ENCODE results near the gene ADAMTS14. TPM values are rescaled to one million over a fixed set of nuclear protein-coding genes. Genes with fewer than 3 reads are reported as not detected.

ADAMTS14 gene
- total RNA-seq, 1 donor from 2014 or later, result 29.8 TPM

DNA sequence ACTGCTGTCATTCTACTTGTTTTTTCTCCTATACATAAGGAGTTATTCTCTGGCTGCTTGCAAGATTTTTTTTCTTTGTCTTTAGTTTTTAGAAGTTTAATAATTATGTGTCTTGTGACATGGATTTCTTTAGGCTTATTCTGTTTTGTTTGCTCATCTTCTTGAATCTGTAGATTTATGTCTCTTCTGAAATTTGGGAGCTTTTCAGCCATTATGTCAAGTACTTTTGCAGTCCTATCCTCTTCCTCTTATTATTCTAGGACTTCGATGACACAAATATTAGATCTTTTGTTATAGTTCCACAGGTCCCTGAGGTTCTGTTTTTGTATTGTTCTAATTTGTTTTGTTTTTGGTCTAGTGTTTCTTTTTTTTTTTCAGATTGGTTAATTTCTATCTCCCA is 129.5 kb downstream of the ADAMTS14 start:
- H3K27me3 Mint-ChIP-seq (ENCODE audit: unreplicated experiment), result no peaks in the 10 kb centered on the region
- DNase-seq, result no peak
- peaks cover 6% of the 10 kb centered on the region for H3K36me3 Mint-ChIP-seq (ENCODE audit: unreplicated experiment)
- no peaks in the 10 kb centered on the region for H3K9me3 Mint-ChIP-seq (ENCODE audit: unreplicated experiment)
- H3K27ac Mint-ChIP-seq (ENCODE audit: unreplicated experiment), result no peak overlapping the region
- H3K4me1 Mint-ChIP-seq (ENCODE audit: low read depth, unreplicated experiment), result no peaks in the 10 kb centered on the region
- H3K4me3 Mint-ChIP-seq (ENCODE audit: unreplicated experiment), result no peak overlapping the region
- no peak for TF ChIP-seq CTCF (IDR thresholded peaks at IDR 0.05; ENCODE audit: partially characterized antibody, unreplicated experiment)

- H3K4me1 Mint-ChIP-seq (ENCODE audit: low read depth, unreplicated experiment), result no peaks in the 10 kb centered on the region
- DNase-seq, result no peak
- H3K27ac Mint-ChIP-seq (ENCODE audit: unreplicated experiment), result no peak overlapping the region
- no peak for TF ChIP-seq CTCF (IDR thresholded peaks at IDR 0.05; ENCODE audit: partially characterized antibody, unreplicated experiment)
- H3K9me3 Mint-ChIP-seq (ENCODE audit: unreplicated experiment), result no peaks in the 10 kb centered on the region
- no peak overlapping the region for H3K4me3 Mint-ChIP-seq (ENCODE audit: unreplicated experiment)
- no peaks in the 10 kb centered on the region for H3K36me3 Mint-ChIP-seq (ENCODE audit: unreplicated experiment)
- no peaks in the 10 kb centered on the region for H3K27me3 Mint-ChIP-seq (ENCODE audit: unreplicated experiment)
Observed at GRCh38 chr10:70803775-70804420, 131.6 kb downstream of the ADAMTS14 start.

- DNase-seq, result no peak
- H3K36me3 Mint-ChIP-seq (ENCODE audit: unreplicated experiment), result no peaks in the 10 kb centered on the region
- H3K27me3 Mint-ChIP-seq (ENCODE audit: unreplicated experiment), result no peaks in the 10 kb centered on the region
- H3K4me1 Mint-ChIP-seq (ENCODE audit: low read depth, unreplicated experiment), result no peaks in the 10 kb centered on the region
- TF ChIP-seq CTCF (IDR thresholded peaks at IDR 0.05; ENCODE audit: partially characterized antibody, unreplicated experiment), result no peak
- H3K4me3 Mint-ChIP-seq (ENCODE audit: unreplicated experiment), result no peak overlapping the region
- H3K27ac Mint-ChIP-seq (ENCODE audit: unreplicated experiment), result no peak overlapping the region
- H3K9me3 Mint-ChIP-seq (ENCODE audit: unreplicated experiment), result no peaks in the 10 kb centered on the region
Observed at GRCh38 chr10:70804421-70804808, 132.1 kb downstream of the ADAMTS14 start.

DNA sequence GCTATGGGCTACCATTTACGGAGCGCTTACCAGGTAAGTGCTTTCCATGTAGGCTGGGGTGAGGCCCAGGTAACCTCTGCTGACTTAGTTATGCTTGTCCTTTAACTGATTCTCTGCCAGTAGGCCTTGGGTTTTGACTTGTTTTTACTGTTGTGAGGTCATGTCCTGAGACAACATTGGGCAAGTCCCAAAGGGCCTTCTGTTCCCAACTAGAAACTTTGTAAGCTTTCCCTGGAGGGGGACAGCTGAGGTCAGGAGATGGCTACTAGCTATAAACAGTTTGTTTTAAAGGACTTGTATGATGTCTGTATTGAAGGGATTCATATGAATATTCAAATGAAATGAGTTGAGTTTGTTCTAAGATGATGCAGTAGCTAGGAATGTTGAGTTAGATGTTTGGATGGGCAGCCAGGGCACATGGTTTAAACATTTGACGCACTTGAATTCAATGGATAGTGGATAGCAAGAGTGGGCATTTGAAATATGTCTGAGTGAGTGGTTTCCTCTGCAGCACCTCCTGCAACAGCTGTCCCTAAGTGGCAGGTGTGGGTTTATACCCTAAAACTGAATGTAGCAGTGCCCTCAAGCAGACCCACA is 133.4 kb downstream of the ADAMTS14 start:
- Mint-ChIP-seq H3K27ac (ENCODE audit: unreplicated experiment) (no peak overlapping the region), H3K27me3 (ENCODE audit: unreplicated experiment) (no peaks in the 10 kb centered on the region), H3K9me3 (ENCODE audit: unreplicated experiment) (no peaks in the 10 kb centered on the region), H3K4me1 (ENCODE audit: low read depth, unreplicated experiment) (no peaks in the 10 kb centered on the region), H3K36me3 (ENCODE audit: unreplicated experiment) (no peaks in the 10 kb centered on the region), H3K4me3 (ENCODE audit: unreplicated experiment) (no peak overlapping the region)
- TF ChIP-seq CTCF (IDR thresholded peaks at IDR 0.05; ENCODE audit: partially characterized antibody, unreplicated experiment), result no peak
- DNase-seq, result no peak

DNA sequence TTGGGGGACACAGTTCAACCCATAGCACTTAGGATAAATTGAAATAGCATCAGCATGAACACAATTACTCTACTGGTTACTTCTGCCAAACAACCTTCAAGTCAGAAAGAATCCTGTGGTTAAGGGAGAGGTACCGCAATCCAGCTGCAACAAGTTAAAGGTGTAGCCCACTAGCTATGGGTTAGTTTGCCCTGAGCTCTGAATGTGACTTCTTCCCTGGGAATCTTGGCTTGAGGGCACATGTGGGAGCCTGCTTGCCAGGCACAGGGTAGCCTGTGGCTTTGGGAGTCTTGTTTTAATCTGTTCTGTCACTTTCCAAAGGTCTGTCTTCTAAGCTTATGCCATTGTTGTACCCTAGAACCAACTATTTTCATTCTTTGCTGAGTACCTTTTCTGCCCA is 134.5 kb downstream of the ADAMTS14 start:
- Mint-ChIP-seq H3K4me1 (ENCODE audit: low read depth, unreplicated experiment) (no peaks in the 10 kb centered on the region), H3K4me3 (ENCODE audit: unreplicated experiment) (no peak overlapping the region), H3K36me3 (ENCODE audit: unreplicated experiment) (no peaks in the 10 kb centered on the region), H3K9me3 (ENCODE audit: unreplicated experiment) (no peaks in the 10 kb centered on the region), H3K27ac (ENCODE audit: unreplicated experiment) (no peak overlapping the region), H3K27me3 (ENCODE audit: unreplicated experiment) (no peaks in the 10 kb centered on the region)
- DNase-seq, result no peak
- no peak for TF ChIP-seq CTCF (IDR thresholded peaks at IDR 0.05; ENCODE audit: partially characterized antibody, unreplicated experiment)

Measured in glutamatergic neuron (in vitro differentiated cells).